GM19468 (cell line): ENCODE results near the gene PRF1.

ENCODE experiments used
- ATAC-seq: cut with Tn5 transposase; IDR thresholded peaks from one replicate; pipeline ENCODE4 v1.9.1; 2021; ENCODE audit warnings: mild to moderate bottlenecking, moderate library complexity, moderate number of reproducible peaks; ENCODE audit not compliant: unreplicated experiment; ENCODE audit errors: extremely low read depth

Gene PRF1

DNA sequence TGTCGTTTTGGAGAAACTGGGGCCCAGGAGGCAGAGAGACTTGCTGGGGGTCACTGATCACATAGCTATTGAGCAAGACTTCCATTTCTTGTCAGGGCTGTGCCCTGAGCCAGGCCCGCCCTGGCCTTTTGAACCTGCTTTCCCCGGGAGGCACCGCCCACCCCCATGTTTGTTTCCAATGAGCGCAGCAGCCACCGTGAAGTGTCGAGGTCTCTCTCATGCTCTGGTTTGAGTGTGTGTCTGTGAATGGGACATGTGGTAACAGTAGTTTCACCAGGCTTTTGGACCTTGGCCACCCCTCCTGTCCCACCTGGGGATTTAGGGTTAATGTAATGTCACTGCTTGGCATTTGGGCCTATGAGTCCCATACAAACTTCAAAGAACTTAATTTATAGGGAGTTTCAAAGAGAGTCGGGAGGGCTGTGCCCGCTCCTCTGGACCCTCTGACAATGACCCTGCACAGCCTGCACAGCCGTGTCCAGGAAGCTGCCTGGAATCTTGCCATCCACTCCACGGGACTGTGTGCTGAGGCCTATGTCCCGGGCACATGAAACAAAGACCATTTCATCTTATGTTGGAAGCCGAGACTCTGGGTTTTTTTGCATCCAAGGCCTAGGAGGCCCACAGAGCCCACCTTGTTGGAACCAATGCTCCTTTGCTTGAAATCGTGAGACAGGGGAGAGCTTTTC is 6.3 kb downstream of the PRF1 start:
- no peak for ATAC-seq

GRCh38 chr10:70595566-70596016 is 7.0 kb downstream of the PRF1 start:
- no peak for ATAC-seq

GRCh38 chr10:70594161-70594560 is 8.4 kb downstream of the PRF1 start:
- ATAC-seq: no peak

- no peak for ATAC-seq
These were observed 9.0 kb downstream of the PRF1 start for GRCh38 chr10:70593513-70593890.

DNA sequence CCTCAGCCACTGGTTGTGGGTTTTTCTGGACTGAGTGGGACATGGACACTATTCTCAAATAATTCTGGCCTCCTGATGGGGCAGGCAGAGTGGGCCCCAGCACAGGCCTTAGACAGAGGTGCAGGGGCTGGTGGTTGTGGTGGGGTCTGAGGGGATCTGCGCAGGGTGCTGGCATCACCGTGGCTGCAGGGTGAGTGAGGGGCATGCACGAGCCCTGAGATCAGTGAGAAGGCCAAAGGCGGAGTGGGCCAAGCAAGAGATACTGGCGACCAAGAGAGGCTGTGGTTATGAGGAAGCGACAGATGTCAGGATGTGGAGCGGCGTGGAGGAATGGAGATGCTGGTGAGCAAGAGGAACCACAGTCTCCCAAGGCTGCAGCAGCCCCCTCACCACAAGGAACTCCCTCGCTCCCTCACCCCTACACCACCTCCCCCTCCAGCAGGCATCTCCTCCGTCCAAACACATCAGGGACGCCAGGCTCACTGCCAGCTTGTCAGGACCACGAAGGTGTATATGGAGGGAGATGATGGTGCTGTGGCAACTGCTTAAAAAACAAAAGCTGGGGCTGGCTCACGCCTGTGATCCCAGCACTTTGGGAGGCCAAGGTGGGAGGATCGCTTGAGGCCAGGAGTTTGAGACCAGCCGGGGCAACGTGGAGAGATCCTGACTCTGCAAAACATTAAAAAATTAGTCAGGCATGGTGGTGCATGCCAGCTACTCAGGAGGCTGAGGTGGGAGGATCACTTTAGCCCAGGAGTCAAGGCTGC is 9.6 kb downstream of the PRF1 start:
- ATAC-seq: no peak

DNA sequence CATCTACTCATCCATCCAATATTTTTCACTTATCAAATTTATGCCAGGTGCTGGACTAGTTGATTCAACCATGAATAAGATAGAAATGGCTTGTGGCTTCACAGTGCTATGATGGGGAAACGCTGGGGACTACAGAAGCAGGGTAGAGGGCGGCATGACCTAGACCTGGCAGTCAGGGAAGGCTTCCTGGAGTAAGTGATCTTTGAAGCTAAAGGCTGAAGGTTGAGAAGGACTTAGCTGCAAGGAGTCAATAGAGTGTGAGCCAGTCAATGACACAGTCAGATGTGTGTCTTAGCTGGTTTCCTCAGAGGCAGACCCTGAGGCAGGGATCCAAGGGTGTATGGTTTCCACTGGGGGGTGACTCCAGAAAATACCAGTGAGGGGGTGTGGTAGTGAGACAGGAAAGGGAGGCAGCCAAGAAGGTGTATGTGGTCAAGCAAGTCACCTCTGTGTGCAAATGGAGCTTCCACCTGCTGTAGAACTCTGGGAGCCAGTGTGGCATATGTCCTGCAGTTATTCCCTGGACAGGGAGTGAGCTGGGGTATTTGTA is 10.3 kb downstream of the PRF1 start:
- no peak for ATAC-seq

- ATAC-seq: no peak
These were observed 11.7 kb downstream of the PRF1 start for GRCh38 chr10:70590655-70591416.

- ATAC-seq: no peak
These were observed 12.5 kb downstream of the PRF1 start for GRCh38 chr10:70589762-70590654.

DNA sequence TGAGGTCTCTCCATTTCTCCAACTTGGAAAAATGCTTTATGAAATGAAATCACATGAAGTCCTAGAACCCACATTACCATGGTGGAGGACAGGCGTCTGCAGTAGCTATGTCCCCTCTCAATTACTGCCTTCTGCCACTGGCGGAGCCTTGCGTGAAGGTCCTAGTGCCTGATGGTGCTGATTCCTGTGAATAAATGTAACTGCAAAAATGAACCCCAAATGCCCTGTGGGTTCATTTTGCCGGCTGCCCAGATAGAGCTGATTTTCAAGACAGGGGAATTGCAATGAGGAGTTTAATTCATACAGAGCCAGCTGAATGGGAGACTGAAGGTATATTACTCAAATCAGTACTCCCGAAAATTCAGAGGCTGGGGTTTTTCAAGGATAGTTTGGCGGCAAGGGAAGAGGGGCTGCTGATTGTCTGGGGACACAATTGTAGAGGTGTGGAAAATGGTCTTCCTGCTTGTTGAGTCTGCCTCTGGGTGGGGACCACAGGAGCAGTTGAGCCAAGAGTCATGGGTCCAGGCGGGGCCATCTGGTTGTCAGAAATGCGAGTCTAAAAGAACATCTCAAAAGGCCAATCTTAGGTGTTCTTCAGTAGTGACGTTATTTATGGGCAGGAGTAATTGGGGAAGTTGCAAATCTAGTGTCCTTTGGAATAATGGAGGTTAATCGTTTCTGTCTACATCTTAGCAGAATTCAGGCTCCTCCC is 13.5 kb downstream of the PRF1 start:
- ATAC-seq: no peak

DNA sequence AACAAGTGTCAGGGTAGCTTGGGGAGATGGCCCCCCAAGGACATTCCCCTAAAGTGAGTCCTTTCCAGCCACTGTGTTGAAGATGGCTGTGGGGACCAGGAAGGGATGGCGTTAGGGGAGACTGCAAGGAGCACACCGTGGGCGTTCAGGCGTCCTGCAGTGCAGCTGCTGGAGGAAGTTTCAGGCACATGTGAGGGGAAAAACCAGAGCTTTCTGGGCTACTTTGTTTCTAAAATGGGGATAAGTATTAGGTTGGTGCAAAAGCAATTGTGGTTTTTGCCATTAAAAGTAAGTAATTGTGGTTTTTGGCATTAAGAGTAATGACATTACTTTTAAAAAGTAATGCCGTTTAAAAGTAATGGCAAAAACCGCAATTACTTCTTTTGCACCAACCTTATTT is 14.3 kb downstream of the PRF1 start:
- ATAC-seq: no peak

GRCh38 chr10:70587045-70587658 is 15.4 kb downstream of the PRF1 start:
- no peak for ATAC-seq

DNA sequence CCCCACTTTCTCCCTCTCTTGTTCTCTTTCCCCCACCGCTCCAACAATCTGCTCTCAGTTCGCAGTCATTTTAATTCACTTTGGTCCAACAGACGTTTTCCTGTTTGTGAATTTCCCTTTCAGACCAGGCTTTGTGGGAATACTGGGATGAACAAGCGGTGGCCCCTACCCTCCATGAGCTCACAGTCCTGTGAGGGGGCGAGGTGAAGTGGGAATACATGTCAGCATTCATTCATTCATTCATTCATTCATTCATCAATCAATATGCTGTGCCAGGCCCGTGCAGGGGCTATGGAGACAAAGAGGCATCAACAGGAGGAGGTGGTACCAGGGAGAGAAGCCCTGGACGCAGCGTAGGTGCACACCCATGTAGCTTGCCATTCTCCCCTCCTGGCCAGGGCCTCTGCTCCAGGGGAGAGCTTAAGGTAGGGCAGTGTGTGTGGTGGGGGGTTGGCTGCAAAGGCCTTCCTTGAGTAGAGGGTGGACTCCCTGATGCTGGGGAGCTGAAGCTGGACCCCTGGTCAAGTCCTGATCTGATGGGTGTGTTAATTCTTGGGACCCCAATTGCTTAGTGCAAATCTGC is 16.1 kb downstream of the PRF1 start:
- ATAC-seq: no peak

DNA sequence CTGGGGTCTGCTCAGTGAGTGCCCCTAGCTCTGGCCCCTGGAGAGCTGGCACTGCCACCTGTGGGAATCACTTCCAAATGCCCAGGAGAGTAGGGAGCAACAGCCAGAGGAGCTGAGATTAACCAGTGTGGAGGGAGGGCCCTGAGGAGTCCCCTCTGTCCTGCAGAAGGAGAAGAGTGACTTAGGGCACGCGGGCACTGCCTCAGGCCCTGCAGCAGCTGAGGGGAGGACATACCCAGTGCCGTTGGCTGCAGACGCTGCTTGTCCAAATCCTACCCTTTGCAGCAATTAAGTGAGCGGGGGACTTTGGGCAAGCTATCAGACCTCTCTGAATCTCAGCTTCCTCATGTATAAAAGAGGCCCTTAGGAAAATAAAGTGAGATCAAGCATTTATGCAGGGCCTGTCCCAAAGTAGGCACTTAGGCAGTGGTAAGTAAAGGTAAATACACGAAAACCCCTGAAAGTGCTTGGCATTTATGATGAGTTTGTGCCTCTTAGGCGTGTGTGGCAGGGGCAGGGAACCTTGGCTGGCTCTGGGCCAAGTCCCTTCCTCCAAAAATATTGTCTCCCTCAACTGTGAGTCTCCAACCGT is 16.9 kb downstream of the PRF1 start:
- no peak for ATAC-seq

GRCh38 chr10:70584909-70585544 is 17.5 kb downstream of the PRF1 start:
- no peak for ATAC-seq

DNA sequence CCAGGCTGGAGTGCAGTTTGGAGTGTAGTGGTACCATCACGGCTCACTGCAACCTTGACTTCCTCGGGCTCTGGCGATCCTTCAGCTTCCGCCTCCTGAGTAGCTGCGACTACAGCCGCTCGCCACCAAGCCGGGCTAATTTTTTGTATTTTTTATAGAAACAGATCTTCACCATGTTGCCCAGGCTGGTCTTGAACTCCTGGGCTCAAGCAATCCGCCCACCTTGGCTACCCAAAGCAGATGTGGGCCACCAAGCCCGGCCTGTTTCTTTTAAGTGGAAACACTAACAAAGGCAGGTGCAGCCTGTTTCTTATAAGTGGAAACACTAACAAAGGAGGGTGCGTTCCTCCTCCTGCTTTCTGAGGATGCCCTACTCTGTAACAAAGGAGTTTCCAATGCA is 18.2 kb downstream of the PRF1 start:
- ATAC-seq: no peak

- ATAC-seq: no peak
These were observed 18.9 kb downstream of the PRF1 start for GRCh38 chr10:70583669-70584037.

GRCh38 chr10:70582793-70583668 is 19.5 kb downstream of the PRF1 start:
- ATAC-seq: no peak
